GM18951 (cell line): ENCODE data around the gene IGFBP7.

Experiments
- POLR2A ChIP-seq: IDR thresholded peaks from 4 replicates; pipeline ENCODE4 v1.6.1; 2011; ENCODE audit warnings: mild to moderate bottlenecking; ENCODE audit not compliant: insufficient read length, insufficient read depth; ENCODE audit errors: extremely low read depth
- in situ Hi-C: fragments of 300-500 bp; cut with MboI; formaldehyde crosslinking; loops from one replicate; pipeline ENCODE4 v1.12.0; 2022; ENCODE audit warnings: low sequenced_read_pairs, mixed read lengths, inconsistent platforms; ENCODE audit not compliant: unreplicated experiment

IGFBP7 gene

GRCh38 chr4:57119054-57119651, 9.0 kb upstream of the IGFBP7 start:
- in situ Hi-C loops = no loop called here
- TF ChIP-seq POLR2A = no peak

GRCh38 chr4:57117491-57117890, 7.3 kb upstream of the IGFBP7 start:
- TF ChIP-seq POLR2A = no peak
- in situ Hi-C loops = no loop called here

DNA sequence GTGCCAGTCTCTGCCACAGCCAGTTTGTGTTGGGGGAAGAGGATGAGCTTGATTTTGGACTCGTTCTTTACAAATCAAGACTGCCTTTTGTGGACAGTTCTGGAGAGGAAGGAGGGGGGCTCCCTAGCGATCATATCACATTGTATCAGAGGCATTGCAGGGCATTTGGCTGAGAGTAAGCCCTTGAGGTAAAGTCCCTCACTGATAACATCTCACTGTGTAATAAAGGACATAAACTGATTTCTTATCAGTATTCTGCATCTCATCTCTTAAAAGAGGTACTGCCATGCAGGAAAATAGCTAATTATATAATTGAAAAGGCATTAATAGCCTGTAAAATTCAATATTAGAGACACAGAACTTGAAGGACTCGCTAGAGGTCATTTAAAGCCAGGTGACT, 6.1 kb upstream of the IGFBP7 start:
- no peak for TF ChIP-seq POLR2A
- in situ Hi-C loops = no loop called here

- in situ Hi-C loops = no loop called here
- TF ChIP-seq POLR2A = no peak
Observed at GRCh38 chr4:57114973-57115372, 4.8 kb upstream of the IGFBP7 start.

GRCh38 chr4:57113870-57114269, 3.7 kb upstream of the IGFBP7 start:
- no peak for TF ChIP-seq POLR2A
- in situ Hi-C loops = no loop called here

- no peak for TF ChIP-seq POLR2A
- in situ Hi-C loops = no loop called here
Observed at GRCh38 chr4:57110640-57111511, 691 bp upstream of the IGFBP7 start.

GRCh38 chr4:57109411-57109846, 756 bp downstream of the IGFBP7 start:
- TF ChIP-seq POLR2A = no peak
- in situ Hi-C loops = no loop called here

DNA sequence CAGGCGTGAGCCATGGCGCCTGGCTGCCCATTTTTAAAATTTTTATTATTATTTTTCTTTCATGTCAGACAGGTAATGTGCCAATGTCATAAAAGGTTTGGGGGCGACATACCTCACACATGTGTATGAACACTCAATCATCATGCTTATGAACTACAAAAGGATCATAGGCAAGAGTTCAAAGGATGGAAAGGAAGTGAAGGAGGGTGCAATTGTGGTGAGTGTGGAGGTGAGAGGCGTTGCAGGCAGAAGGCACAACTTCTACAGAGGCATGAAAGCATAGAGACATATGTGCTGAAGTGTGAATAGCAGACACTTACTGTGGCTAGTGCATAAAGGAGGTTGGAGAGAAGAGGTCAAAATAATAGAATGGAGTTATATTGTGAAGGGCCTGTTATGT, 4.0 kb downstream of the IGFBP7 start:
- in situ Hi-C loops = no loop called here
- TF ChIP-seq POLR2A = no peak

- no peak for TF ChIP-seq POLR2A
- in situ Hi-C loops = no loop called here
Observed at GRCh38 chr4:57104706-57105560, 5.3 kb downstream of the IGFBP7 start.

DNA sequence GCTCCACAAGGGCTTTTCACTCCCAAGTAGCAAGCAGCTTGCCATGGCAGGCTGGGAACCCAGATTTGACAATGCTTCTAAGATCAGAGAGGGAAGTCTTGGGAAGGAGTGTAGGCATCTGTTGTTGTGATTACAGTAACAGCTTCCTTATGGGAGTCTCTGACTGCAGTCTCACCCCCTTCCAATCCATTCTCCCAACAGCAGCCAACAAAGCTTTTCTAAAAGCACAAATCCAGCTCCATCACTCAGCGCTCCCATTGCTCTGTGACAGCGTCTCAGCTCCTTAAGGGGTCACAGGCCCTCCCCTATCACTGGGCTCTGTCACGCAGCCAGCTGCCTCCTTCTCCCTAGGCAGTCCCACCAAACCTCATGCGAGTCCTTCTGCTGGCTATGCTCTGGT, 7.1 kb downstream of the IGFBP7 start:
- TF ChIP-seq POLR2A = no peak
- in situ Hi-C loops = no loop called here

- no peak for TF ChIP-seq POLR2A
Observed at GRCh38 chr4:57102050-57102624, 8.0 kb downstream of the IGFBP7 start.

DNA sequence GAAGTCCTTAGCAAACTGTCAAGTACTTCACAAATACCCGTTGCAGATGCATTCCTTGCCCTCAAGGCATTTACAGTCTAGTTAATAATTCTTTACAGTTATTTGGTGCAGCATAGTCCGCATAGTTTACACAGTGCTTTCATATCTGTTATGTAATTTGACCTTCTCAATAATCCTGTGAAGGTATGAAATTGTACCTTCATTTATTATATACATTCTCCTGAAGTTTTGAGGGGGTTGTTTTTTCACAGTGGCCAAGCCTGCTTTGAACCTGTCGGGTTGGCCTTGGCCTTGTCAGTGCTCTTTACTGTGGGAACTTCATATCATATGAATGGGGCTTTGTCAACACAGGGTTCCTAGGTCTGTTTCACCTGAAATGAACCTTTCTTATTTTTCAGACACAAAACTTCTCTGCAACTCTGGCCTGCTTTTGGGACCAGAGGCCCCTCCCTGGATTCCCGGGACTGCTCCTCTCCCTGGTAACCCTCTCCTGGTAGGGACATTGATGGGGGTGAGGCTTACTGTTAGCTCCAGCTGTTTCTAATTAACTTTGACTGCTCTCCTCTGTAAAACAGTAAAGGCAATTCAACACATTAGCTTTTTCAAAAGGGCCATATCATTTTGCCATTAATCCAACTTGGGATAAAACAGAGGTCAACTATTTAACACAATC, 9.1 kb downstream of the IGFBP7 start:
- in situ Hi-C loops = no loop called here
- no peak for TF ChIP-seq POLR2A

More at GRCh38 chr4:57102050-57102624, 8.0 kb downstream of the IGFBP7 start:
- in situ Hi-C loops = no loop called here

DNA sequence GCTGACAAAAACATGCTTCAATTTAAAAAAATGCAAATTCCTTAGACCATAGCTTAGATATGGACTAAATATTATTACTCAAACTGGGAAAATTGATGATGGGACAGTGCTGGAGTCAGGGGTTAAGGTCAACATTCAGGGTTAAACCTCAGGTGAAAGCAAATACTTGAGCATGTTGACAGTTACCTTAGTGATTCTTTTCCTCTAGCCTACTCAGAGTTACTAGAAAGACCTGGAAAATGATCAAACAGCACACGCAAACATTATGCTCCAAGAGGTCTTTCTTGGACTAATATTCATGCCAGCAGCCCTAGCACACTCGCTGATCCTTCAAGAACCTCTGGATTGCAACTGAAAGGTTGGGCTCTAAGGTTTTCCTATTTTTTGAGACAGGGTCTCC, 10.8 kb downstream of the IGFBP7 start:
- in situ Hi-C loops = no loop called here
- TF ChIP-seq POLR2A = no peak

GRCh38 chr4:57098941-57099340, 11.2 kb downstream of the IGFBP7 start:
- no peak for TF ChIP-seq POLR2A
- in situ Hi-C loops = no loop called here
